Measurements from ENCODE around the gene MLLT1.

DNA sequence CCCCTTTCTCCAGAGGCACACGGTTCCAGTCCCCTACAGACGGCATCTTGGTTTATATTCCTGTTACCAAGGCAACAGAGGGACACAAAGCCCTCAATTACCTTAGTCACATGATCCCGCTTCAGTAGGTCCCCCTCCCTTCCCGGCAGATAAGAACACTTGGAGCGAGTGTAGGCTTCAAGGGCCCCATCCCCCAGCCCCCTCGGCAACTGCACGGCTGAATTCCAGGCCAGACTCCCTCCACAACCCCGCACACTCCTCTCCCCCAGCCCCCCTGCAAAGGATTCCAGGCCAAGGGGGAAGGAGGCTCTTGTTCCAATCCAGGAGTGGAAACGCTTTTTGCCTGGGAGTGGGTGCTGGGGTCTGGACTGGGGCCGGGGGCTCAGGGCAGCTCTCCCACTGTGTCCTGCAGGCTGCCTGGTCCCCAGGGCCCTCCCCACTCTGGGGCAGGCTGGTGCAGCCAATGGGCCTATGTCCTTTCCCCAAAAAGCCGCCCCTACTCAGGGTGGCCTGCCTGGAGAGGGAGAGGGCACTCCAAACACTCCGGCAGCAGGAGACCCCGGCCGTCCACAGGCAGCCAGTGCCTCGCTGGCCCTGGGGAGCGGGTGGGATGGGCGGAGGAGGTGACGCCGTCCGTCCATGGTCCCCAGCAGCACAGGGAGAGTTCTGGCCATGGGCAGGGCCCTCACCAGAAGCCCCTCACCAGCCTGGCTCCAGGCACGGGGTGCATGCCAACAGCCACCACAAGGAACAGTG, 62.6 kb downstream of the MLLT1 start:
- TF ChIP-seq, protein P1, sequence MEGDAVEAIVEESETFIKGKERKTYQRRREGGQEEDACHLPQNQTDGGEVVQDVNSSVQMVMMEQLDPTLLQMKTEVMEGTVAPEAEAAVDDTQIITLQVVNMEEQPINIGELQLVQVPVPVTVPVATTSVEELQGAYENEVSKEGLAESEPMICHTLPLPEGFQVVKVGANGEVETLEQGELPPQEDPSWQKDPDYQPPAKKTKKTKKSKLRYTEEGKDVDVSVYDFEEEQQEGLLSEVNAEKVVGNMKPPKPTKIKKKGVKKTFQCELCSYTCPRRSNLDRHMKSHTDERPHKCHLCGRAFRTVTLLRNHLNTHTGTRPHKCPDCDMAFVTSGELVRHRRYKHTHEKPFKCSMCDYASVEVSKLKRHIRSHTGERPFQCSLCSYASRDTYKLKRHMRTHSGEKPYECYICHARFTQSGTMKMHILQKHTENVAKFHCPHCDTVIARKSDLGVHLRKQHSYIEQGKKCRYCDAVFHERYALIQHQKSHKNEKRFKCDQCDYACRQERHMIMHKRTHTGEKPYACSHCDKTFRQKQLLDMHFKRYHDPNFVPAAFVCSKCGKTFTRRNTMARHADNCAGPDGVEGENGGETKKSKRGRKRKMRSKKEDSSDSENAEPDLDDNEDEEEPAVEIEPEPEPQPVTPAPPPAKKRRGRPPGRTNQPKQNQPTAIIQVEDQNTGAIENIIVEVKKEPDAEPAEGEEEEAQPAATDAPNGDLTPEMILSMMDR (IDR thresholded peaks at IDR 0.05): no peak
- no peak for TF ChIP-seq POLR2AphosphoS5 (IDR thresholded peaks at IDR 0.05)

All from stomach (tissue), 4 donors.